HL-60 (cell line): Measurements from ENCODE around the gene GPC3.

ENCODE experiments used
- DNase-seq, 2 experiments: peaks; one replicate each; pipeline ENCODE4 v3.0.0-alpha.2; 2010 to 2020; ENCODE audit warnings: low read depth in 1 of 2, low spot score in 1 of 2
- H3K27ac ChIP-seq: fragments of 250-450 bp; sonication (Bioruptor Pico); replicated peaks from 2 replicates; pipeline ENCODE4 v1.5.1; 2020; ENCODE audit warnings: mild to moderate bottlenecking, moderate library complexity
- H3K27me3 ChIP-seq: fragments of 250-450 bp; sonication (Bioruptor Pico); 2 replicates; pipeline ENCODE4 v1.5.1; 2021; ENCODE audit warnings: mild to moderate bottlenecking, moderate library complexity; ENCODE audit not compliant: insufficient read depth, poor library complexity, severe bottlenecking
- H3K4me3 ChIP-seq: replicated peaks from 2 replicates; pipeline ENCODE4 v1.5.1; 2011; ENCODE audit warnings: mild to moderate bottlenecking, control low read depth, low read length; ENCODE audit not compliant: insufficient read depth
- CTCF ChIP-seq: IDR thresholded peaks from one replicate; pipeline ENCODE4 v1.5.1; 2011; ENCODE audit warnings: low read length, control low read depth, inconsistent platforms; ENCODE audit not compliant: insufficient read depth
- GABPA ChIP-seq: IDR thresholded peaks from 2 replicates; pipeline ENCODE4 v1.6.1; 2012; ENCODE audit warnings: low read depth
- POLR2AphosphoS5 ChIP-seq: IDR thresholded peaks from 2 replicates; pipeline ENCODE4 v1.6.1; 2012; ENCODE audit warnings: low read depth
- REST ChIP-seq: IDR thresholded peaks from 2 replicates; pipeline ENCODE4 v1.6.1; 2012; ENCODE audit warnings: low read depth; ENCODE audit not compliant: insufficient replicate concordance
- SPI1 ChIP-seq: IDR thresholded peaks from 2 replicates; pipeline ENCODE4 v1.6.1; 2012; ENCODE audit warnings: low read depth, mild to moderate bottlenecking, borderline replicate concordance

Gene GPC3

GRCh38 chrX:133859336-133859735 is 126.1 kb downstream of the GPC3 start:
- Histone ChIP-seq H3K4me3 (no peak overlapping the region), H3K27me3 (no peaks in the 10 kb centered on the region), H3K27ac (no peak overlapping the region)
- DNase-seq, result no peak
- TF ChIP-seq CTCF, result no peak
- no peak for TF ChIP-seq SPI1
- no peak for TF ChIP-seq POLR2AphosphoS5
- TF ChIP-seq REST, result no peak
- no peak for TF ChIP-seq GABPA

GRCh38 chrX:133857640-133858269 is 127.6 kb downstream of the GPC3 start:
- Histone ChIP-seq H3K27me3 (no peaks in the 10 kb centered on the region), H3K4me3 (no peak overlapping the region), H3K27ac (no peak overlapping the region)
- no peak for TF ChIP-seq SPI1
- no peak for TF ChIP-seq REST
- no peak for DNase-seq

GRCh38 chrX:133856819-133857218 is 128.6 kb downstream of the GPC3 start:
- DNase-seq, result no peak
- Histone ChIP-seq H3K27ac (no peak overlapping the region), H3K27me3 (no peaks in the 10 kb centered on the region), H3K4me3 (no peak overlapping the region)
- no peak for TF ChIP-seq POLR2AphosphoS5
- TF ChIP-seq REST, result no peak
- no peak for TF ChIP-seq CTCF
- TF ChIP-seq SPI1, result no peak
- no peak for TF ChIP-seq GABPA
